Eye (tissue), 1 donor: ENCODE measurements around the gene CCDC191.

Source experiments
- DNase-seq: peaks from one replicate; pipeline ENCODE4 v3.0.0-alpha.2; 2015

The CCDC191 gene

GRCh38 chr3:114058646-114059045 lies 2.3 kb upstream of the CCDC191 start:
- no peak for DNase-seq

GRCh38 chr3:114057011-114057347 lies 653 bp upstream of the CCDC191 start:
- no peak for DNase-seq

- DNase-seq, result no peak
These were observed 4.1 kb downstream of the CCDC191 start for GRCh38 chr3:114052216-114052615.

GRCh38 chr3:114043205-114043604 lies 13.1 kb downstream of the CCDC191 start:
- DNase-seq, result no peak

- no peak for DNase-seq
These were observed 20.4 kb downstream of the CCDC191 start for GRCh38 chr3:114035896-114036295.

- no peak for DNase-seq
These were observed 21.4 kb downstream of the CCDC191 start for GRCh38 chr3:114034787-114035545.

- no peak for DNase-seq
These were observed 22.1 kb downstream of the CCDC191 start for GRCh38 chr3:114034211-114034610.

- no peak for DNase-seq
These were observed 22.6 kb downstream of the CCDC191 start for GRCh38 chr3:114033721-114034120.

- DNase-seq, result no peak
These were observed 30.0 kb downstream of the CCDC191 start for GRCh38 chr3:114026331-114026730.

- no peak for DNase-seq
These were observed 30.9 kb downstream of the CCDC191 start for GRCh38 chr3:114025451-114025850.

- peak; percentile 10 for DNase-seq
These were observed 34.1 kb downstream of the CCDC191 start for GRCh38 chr3:114022145-114022802.

GRCh38 chr3:114020907-114021306 lies 35.4 kb downstream of the CCDC191 start:
- no peak for DNase-seq

- no peak for DNase-seq
These were observed 36.8 kb downstream of the CCDC191 start for GRCh38 chr3:114019486-114019885.

- no peak for DNase-seq
These were observed 42.1 kb downstream of the CCDC191 start for GRCh38 chr3:114014211-114014610.

GRCh38 chr3:114011059-114011797 lies 45.1 kb downstream of the CCDC191 start:
- no peak for DNase-seq

- DNase-seq, result no peak
These were observed 50.8 kb downstream of the CCDC191 start for GRCh38 chr3:114005481-114005880.

GRCh38 chr3:113985541-113985940 lies 70.8 kb downstream of the CCDC191 start:
- no peak for DNase-seq

- DNase-seq, result no peak
These were observed 72.8 kb downstream of the CCDC191 start for GRCh38 chr3:113983544-113983943.

- DNase-seq, result no peak
These were observed 74.5 kb downstream of the CCDC191 start for GRCh38 chr3:113981803-113982202.

- no peak for DNase-seq
These were observed 76.4 kb downstream of the CCDC191 start for GRCh38 chr3:113979916-113980315.

- DNase-seq, result no peak
These were observed 78.5 kb downstream of the CCDC191 start for GRCh38 chr3:113977822-113978221.

- no peak for DNase-seq
These were observed 87.3 kb downstream of the CCDC191 start for GRCh38 chr3:113968986-113969385.

GRCh38 chr3:113966172-113966571 lies 90.2 kb downstream of the CCDC191 start:
- no peak for DNase-seq

- no peak for DNase-seq
These were observed 92.4 kb downstream of the CCDC191 start for GRCh38 chr3:113963879-113964278.
